K562 treated with DMSO at 1 percent for 24 hours (cell line): ENCODE results near the gene PRKRA. TPM values are rescaled to one million over a fixed set of nuclear protein-coding genes. Genes with fewer than 3 reads are reported as not detected.

ENCODE experiments used
- total RNA-seq: library from RNA; unstranded; fragments of 300-600 nt; gene quantifications from 2 replicates; pipeline ENCODE4 v1.2.3, GENCODE V29; 2022; ENCODE audit warnings: low read depth; ENCODE audit not compliant: insufficient read depth

Gene PRKRA
- 40.6 and 46.6 TPM in 2 replicates for total RNA-seq

DNA sequence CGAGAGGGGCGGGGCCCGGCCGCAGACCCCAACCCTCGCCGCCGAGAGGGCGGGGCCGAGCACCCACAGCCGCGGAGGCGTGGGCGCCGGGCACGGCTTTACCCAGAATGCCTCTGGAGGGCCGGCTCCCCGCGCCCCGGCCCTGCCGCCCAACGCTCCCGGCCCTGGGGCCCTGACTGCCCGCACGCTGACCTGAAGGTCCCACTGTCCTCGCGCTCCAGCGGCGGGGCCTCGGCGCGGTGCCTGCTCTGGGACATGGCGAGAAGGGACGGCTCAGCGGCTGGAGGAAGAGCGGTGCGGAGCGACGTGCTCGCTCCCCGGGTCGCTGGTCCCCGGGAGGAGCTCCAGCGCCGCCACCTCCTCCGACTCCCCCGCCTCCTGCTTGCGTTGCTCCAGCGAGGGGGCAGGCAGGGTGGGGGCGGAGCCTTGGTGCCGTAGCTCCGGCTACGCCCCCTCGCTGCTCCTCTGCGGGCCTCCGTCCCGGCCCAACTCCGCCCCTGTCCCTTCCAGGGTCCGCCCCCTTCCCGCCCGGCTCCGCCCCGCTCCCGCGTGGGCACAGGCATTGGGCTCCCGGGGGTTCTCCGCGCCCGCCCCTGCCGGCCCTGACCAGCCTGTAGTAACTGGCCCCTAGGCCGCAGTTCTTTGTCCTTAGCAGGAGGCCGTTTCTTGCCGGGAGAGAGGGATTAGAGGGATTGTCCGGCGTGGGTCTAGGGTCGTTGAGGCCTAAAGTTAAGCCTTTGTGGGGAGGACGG, at the start of gene PRKRA, which contains the start of gene PJVK:
TSS of gene PRKRA (minus strand) at position 402 of the 752 bp plus-strand sequence. CDS start at position 257, 145 bp downstream.
TSS of gene PJVK (plus strand) at position 605 of the 752 bp plus-strand sequence. CDS start 2,032 bp downstream, outside the sequence.

DNA sequence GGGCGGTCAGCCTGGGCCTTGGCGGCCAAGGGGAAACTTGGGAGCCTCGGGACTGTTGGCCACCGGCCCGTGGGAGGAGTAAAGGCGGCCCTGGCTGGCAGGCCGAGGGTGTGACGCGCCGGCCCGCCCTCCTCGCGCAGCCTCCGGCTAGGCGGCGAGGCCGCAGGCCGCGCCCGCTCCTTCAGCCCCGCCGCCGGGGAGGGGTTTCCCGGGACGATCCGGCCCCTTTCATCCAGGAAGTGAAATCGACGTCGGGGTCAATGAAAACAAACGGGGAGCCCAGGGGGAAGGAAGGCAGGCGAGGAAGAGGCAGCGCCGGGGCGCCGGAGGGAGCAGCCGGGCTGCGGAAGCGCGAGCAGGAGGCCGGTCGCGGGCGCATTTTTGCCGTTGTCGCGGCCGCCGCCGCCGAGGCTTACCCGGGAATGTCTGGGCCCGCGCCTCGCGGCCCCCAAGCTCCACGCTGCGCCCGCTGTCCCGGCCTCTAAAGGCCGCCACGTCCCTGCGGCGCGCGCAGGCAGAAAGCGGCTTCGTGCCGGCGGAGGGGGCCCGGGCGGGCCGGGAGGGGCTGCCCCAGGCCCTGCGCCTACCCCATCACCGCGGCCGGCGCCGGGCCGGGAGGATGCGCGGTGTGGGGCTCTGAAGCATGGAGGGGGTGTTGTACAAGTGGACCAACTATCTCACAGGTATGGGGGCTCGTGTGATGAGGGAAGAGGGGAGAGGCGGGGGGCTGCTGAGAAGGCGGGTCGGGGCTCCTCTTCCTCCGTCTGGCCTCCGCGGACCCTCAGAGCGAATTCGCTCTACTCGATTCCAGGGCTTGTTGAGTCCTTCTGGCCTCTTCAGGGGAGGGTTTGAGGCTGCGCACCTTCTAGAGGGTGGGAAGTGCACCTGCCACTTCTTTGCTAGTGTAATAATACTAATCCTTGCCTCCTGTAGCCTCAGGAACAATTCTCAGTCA, 29.5 kb upstream of the PRKRA start, which contains the start of gene PLEKHA3:
TSS of gene PLEKHA3 (plus strand) at position 231 of the 955 bp plus-strand sequence. CDS start at position 644, 413 bp downstream.

DNA sequence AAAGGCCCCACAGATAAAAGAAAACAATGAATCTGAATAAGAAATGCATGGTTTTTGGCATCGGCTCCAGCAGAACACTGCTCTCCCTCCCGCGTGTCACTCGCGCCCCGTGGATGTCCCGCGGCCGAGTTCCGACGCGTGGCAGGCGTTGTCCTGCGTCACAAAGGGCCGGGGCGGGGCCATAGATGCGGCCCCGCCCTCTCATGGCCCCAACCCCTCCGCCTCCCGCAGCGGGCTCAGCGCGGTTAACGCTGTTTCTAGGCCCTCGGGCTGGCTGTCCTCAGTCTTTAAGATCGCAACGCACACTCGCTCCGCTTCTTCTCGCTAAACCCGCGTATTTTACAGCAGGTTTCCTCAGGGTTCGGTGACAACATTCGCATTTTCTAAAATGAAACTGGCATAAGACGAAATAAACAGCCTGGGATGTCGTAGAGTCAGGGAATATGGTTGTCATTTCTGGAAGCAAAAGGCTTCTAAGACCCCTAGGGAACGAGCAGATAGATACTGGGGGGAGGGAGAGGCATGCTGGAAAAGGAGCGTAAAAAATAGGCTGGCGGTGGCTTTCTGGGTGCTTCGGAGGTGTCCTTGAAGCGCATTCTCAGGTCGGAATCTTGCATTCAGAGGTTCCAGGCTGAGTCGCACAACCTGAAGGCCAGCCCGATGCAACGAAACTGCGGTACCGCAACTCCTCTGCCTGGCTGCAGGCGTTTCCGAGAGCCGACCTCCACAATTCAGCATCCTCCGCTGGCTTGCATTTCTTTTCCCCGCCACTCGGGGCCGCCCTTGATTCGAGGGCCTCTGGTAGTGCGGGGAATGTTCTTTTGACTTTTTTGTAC, 27.7 kb upstream of the PRKRA start, which contains the start of gene FKBP7:
TSS of gene FKBP7 (minus strand) at position 162 of the 836 bp plus-strand sequence. CDS start at position 61, 101 bp downstream.

Other genes with a start within 250 kb of the PRKRA start
- 0.79 and 0.94 TPM in 2 replicates for gene PJVK, start 203 bp upstream of the PRKRA start, total RNA-seq
- 3.7 and 4.5 TPM in 2 replicates for gene FKBP7, start 27.4 kb upstream of the PRKRA start, total RNA-seq
- 9.9 and 10.1 TPM in 2 replicates for gene PLEKHA3, start 29.3 kb upstream of the PRKRA start, total RNA-seq